Measurements from ENCODE around the gene RASA3. TPM values are rescaled to one million over a fixed set of nuclear protein-coding genes. Genes with fewer than 3 reads are reported as not detected.

Gene RASA3
- total RNA-seq, 1 donor from 2014 or later = 2.9 TPM

GRCh38 chr13:114000151-114001040 lies 132.0 kb downstream of the RASA3 start:
- Histone ChIP-seq H3K9ac (no peak overlapping the region), H3K79me2 (ENCODE audit: low read depth) (no peaks in the 10 kb centered on the region), H4K20me1 (ENCODE audit: low read depth) (no peaks in the 10 kb centered on the region), H3K4me1 (no peaks in the 10 kb centered on the region), H3K4me3 (no peak overlapping the region), H3K9me3 (ENCODE audit: low read depth) (no peaks in the 10 kb centered on the region), H3K4me2 (no peak overlapping the region), H3K27ac (no peak overlapping the region), H3F3A (ENCODE audit: low read depth) (no peaks in the 10 kb centered on the region), H2AFZ (replicated peaks) (no peak overlapping the region), H3K36me3 (no peaks in the 10 kb centered on the region), H3K27me3 (no peaks in the 10 kb centered on the region)
- DNase-seq (ENCODE audit: low spot score) = no peak
- peak overlapping the region; percentile 16 for H3K4me3 Mint-ChIP-seq
- H3K27ac Mint-ChIP-seq = peak overlapping the region; percentile 53
- TF ChIP-seq CTCF (IDR thresholded peaks at IDR 0.05) (no peak), EZH2 (IDR thresholded peaks at IDR 0.05) (no peak), EZH2phosphoT487 (IDR thresholded peaks at IDR 0.05) (no peak)
- H3K27me3 Mint-ChIP-seq (ENCODE audit: insufficient read depth, low read depth) = no peaks in the 10 kb centered on the region
- peaks cover 8% of the 10 kb centered on the region for H3K36me3 Mint-ChIP-seq
- peaks cover 3% of the 10 kb centered on the region for H3K4me1 Mint-ChIP-seq
- H3K9me3 Mint-ChIP-seq = no peaks in the 10 kb centered on the region

- H3K4me3 Mint-ChIP-seq = no peak overlapping the region
- no peaks in the 10 kb centered on the region for H3K79me2 ChIP-seq (ENCODE audit: low read depth)
- H3K27me3 Mint-ChIP-seq (ENCODE audit: insufficient read depth, low read depth) = no peaks in the 10 kb centered on the region
- H3K27ac ChIP-seq = no peak overlapping the region
- H3K9me3 Mint-ChIP-seq = no peaks in the 10 kb centered on the region
- peaks cover 3% of the 10 kb centered on the region for H3K4me1 Mint-ChIP-seq
- peaks cover 8% of the 10 kb centered on the region for H3K36me3 Mint-ChIP-seq
- no peaks in the 10 kb centered on the region for H3K27me3 ChIP-seq
- no peaks in the 10 kb centered on the region for H3K4me1 ChIP-seq
- no peak overlapping the region for H3K4me2 ChIP-seq
- TF ChIP-seq EZH2 (IDR thresholded peaks at IDR 0.05) = no peak
- TF ChIP-seq CTCF (IDR thresholded peaks at IDR 0.05) = no peak
- no peak for TF ChIP-seq EZH2phosphoT487 (IDR thresholded peaks at IDR 0.05)
- no peaks in the 10 kb centered on the region for H3F3A ChIP-seq (ENCODE audit: low read depth)
- no peak overlapping the region for H3K4me3 ChIP-seq
- no peak overlapping the region for H2AFZ ChIP-seq (replicated peaks)
- H3K27ac Mint-ChIP-seq = no peak overlapping the region
- H3K36me3 ChIP-seq = no peaks in the 10 kb centered on the region
- DNase-seq (ENCODE audit: low spot score) = no peak
- no peaks in the 10 kb centered on the region for H4K20me1 ChIP-seq (ENCODE audit: low read depth)
- H3K9me3 ChIP-seq (ENCODE audit: low read depth) = no peaks in the 10 kb centered on the region
- H3K9ac ChIP-seq = no peak overlapping the region
These were observed 132.9 kb downstream of the RASA3 start for GRCh38 chr13:113999618-113999910.

GRCh38 chr13:113998781-113999617 lies 133.4 kb downstream of the RASA3 start:
- no peaks in the 10 kb centered on the region for H3K9me3 Mint-ChIP-seq
- no peak overlapping the region for H2AFZ ChIP-seq (replicated peaks)
- H3K36me3 ChIP-seq = no peaks in the 10 kb centered on the region

More at GRCh38 chr13:113998781-113999617, 133.4 kb downstream of the RASA3 start:
- no peaks in the 10 kb centered on the region for H3K27me3 ChIP-seq
- peaks cover 5% of the 10 kb centered on the region for H3K4me1 Mint-ChIP-seq
- H3K27ac ChIP-seq = no peak overlapping the region
- no peak for TF ChIP-seq EZH2phosphoT487 (IDR thresholded peaks at IDR 0.05)
- TF ChIP-seq EZH2 (IDR thresholded peaks at IDR 0.05) = no peak
- no peak for TF ChIP-seq CTCF (IDR thresholded peaks at IDR 0.05)
- no peak overlapping the region for H3K4me2 ChIP-seq
- H3K79me2 ChIP-seq (ENCODE audit: low read depth) = no peaks in the 10 kb centered on the region
- H3K9me3 ChIP-seq (ENCODE audit: low read depth) = no peaks in the 10 kb centered on the region
- DNase-seq (ENCODE audit: low spot score) = no peak
- H3F3A ChIP-seq (ENCODE audit: low read depth) = no peaks in the 10 kb centered on the region
- no peak overlapping the region for H3K9ac ChIP-seq
- no peak overlapping the region for H3K4me3 ChIP-seq
- H3K36me3 Mint-ChIP-seq = peaks cover 13% of the 10 kb centered on the region
- H3K27me3 Mint-ChIP-seq (ENCODE audit: insufficient read depth, low read depth) = no peaks in the 10 kb centered on the region
- H3K4me3 Mint-ChIP-seq = no peak overlapping the region
- H3K4me1 ChIP-seq = no peaks in the 10 kb centered on the region
- H3K27ac Mint-ChIP-seq = no peak overlapping the region
- no peaks in the 10 kb centered on the region for H4K20me1 ChIP-seq (ENCODE audit: low read depth)

Data from neural progenitor cell (in vitro differentiated cells).